Omental fat pad (tissue), 4 donors: ENCODE data around the gene SENP1. TPM values are rescaled to one million over a fixed set of nuclear protein-coding genes. Genes with fewer than 3 reads are reported as not detected.

Experiments
- ATAC-seq: fragments of 150-250 bp; one replicate; pipeline ENCODE4 v1.9.1; 2016; ENCODE audit warnings: mild to moderate bottlenecking, moderate library complexity; ENCODE audit not compliant: low FRiP score
- DNase-seq: peaks from one replicate; pipeline ENCODE4 v3.0.0-alpha.2; 2019; ENCODE audit warnings: low spot score
- small RNA-seq: library from RNA; depleted of rRNA; stranded (forward); fragments of <200 nt; gene quantifications from one replicate; pipeline ENCODE3, GENCODE V24; 2016
- total RNA-seq, 4 donors: library from RNA; depleted of rRNA; stranded (reverse); fragments of >200 nt; gene quantifications; one replicate each; pipeline ENCODE4 v1.1.0, GENCODE V29; 2016
- TF ChIP-seq, protein P1 (sequence below), 3 donors: fragments of 450-650 bp; IDR thresholded peaks; one replicate each; pipeline ENCODE4 v1.5.1; 2016 to 2017; ENCODE audit warnings: antibody characterized with exemption in 3 of 3, mild to moderate bottlenecking in 3 of 3, moderate library complexity in 2 of 3

SENP1 gene
- total RNA-seq, 4 donors from 2014 or later = 13.6 to 23.0 (median 18.2) TPM

DNA sequence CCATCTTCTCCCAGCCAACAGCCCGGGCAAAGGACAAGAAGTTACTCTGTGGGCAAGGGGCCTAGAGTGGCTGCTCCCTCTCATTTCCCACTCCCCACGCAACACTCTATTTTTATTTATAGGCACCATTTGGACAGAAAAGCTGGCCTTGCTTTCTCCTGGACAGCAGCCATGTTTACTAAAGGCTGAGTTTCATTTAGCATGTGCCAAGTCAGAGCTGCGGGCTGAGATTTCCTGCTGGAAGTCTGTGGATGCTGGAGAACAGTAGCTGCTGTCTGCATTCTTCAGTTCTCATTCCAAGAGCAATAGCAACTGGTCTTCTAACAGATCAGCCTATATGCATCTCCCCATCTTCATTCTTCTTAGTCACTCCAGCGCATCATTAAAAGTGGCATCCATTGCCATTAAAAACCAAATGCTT, 109.9 kb downstream of the SENP1 start:
- ATAC-seq (no peak), DNase-seq (no peak)
- TF ChIP-seq, protein P1, sequence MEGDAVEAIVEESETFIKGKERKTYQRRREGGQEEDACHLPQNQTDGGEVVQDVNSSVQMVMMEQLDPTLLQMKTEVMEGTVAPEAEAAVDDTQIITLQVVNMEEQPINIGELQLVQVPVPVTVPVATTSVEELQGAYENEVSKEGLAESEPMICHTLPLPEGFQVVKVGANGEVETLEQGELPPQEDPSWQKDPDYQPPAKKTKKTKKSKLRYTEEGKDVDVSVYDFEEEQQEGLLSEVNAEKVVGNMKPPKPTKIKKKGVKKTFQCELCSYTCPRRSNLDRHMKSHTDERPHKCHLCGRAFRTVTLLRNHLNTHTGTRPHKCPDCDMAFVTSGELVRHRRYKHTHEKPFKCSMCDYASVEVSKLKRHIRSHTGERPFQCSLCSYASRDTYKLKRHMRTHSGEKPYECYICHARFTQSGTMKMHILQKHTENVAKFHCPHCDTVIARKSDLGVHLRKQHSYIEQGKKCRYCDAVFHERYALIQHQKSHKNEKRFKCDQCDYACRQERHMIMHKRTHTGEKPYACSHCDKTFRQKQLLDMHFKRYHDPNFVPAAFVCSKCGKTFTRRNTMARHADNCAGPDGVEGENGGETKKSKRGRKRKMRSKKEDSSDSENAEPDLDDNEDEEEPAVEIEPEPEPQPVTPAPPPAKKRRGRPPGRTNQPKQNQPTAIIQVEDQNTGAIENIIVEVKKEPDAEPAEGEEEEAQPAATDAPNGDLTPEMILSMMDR (IDR thresholded peaks at IDR 0.05) = no peak

DNA sequence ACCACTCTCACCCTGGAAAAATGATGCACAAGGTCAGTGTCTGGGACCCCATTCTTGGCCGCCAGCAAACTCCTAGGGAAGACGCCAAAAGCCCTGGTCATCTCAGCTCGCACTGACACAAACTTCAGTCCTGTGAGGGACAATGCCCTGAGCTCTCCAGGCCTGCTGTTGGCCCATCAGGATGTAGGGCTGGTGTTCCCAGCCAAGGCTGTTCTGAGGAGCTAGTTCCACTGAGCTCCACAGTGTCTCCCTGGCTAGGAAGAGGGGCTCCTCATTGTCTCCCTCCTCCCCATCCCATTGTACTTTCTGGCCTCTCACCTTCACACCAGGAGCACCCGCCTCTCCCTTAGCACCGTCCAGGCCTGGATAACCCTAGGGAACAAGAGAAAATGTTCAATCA, 112.4 kb downstream of the SENP1 start:
- DNase-seq (no peak), ATAC-seq (no peak)
- TF ChIP-seq, protein P1 (IDR thresholded peaks at IDR 0.05) = no peak

Small RNAs within 50 kb of the gene (small RNA-seq; reads per million reads assigned to genes)
- not detected for gene MIR6505
- not detected for gene RNU6-1203P

Other genes with a start within 250 kb of the SENP1 start
- gene VDR, start 201.1 kb downstream of the SENP1 start, total RNA-seq = 1 to 10 TPM; 2.8 to 10.0 (median 6.3) TPM
- gene TMEM106C, start 142.5 kb downstream of the SENP1 start, total RNA-seq = 10 to 100 TPM; 27.3 to 87.5 (median 62.1) TPM
- under 1 TPM in 2 of 4 donors, not detected in 2; 0.12 to 0.56 TPM for gene COL2A1, start 101.6 kb downstream of the SENP1 start, total RNA-seq
- 10 to 100 TPM; 24.1 to 47.7 (median 31.3) TPM for gene PFKM, start 13.3 kb upstream of the SENP1 start, total RNA-seq
- gene ASB8, start 51.4 kb upstream of the SENP1 start, total RNA-seq = 10 to 100 TPM; 13.7 to 32.0 (median 22.3) TPM
- gene CCDC184, start 77.6 kb upstream of the SENP1 start, total RNA-seq = under 1 TPM; 0.24 to 0.63 (median 0.42) TPM
- gene OR10AD1, start 97.2 kb upstream of the SENP1 start, total RNA-seq = not detected
- gene ZNF641, start 244.8 kb upstream of the SENP1 start, total RNA-seq = 10 to 100 TPM; 17.5 to 35.5 (median 20.5) TPM